HG02588 (cell line): ENCODE measurements around the gene ALDH4A1.

Experiments used
- ATAC-seq: cut with Tn5 transposase; IDR thresholded peaks from one replicate; pipeline ENCODE4 v1.9.1; 2021; ENCODE audit warnings: mild to moderate bottlenecking, moderate library complexity; ENCODE audit not compliant: unreplicated experiment

ALDH4A1 gene

GRCh38 chr1:18902523-18903290 is at the start of gene ALDH4A1:
ALDH4A1 (minus strand) TSS chr1:18902555; CDS start chr1:18902523, 32 bp downstream.
- ATAC-seq: peak; percentile 96

GRCh38 chr1:18951818-18952391 is 49.5 kb upstream of the ALDH4A1 start:
- peak; percentile 35 for ATAC-seq

- no peak for ATAC-seq
These were observed 49.1 kb upstream of the ALDH4A1 start for GRCh38 chr1:18951416-18951815.

- no peak for ATAC-seq
These were observed 48.2 kb upstream of the ALDH4A1 start for GRCh38 chr1:18950401-18951026.

GRCh38 chr1:18949686-18950400 is 47.5 kb upstream of the ALDH4A1 start:
- no peak for ATAC-seq

- no peak for ATAC-seq
These were observed 46.7 kb upstream of the ALDH4A1 start for GRCh38 chr1:18948913-18949685.

GRCh38 chr1:18948048-18948912 is 45.9 kb upstream of the ALDH4A1 start:
- no peak for ATAC-seq

GRCh38 chr1:18947570-18947969 is 45.2 kb upstream of the ALDH4A1 start:
- no peak for ATAC-seq

- no peak for ATAC-seq
These were observed 44.4 kb upstream of the ALDH4A1 start for GRCh38 chr1:18946550-18947381.

- ATAC-seq: no peak
These were observed 43.1 kb upstream of the ALDH4A1 start for GRCh38 chr1:18945401-18945849.

- ATAC-seq: no peak
These were observed 42.5 kb upstream of the ALDH4A1 start for GRCh38 chr1:18944810-18945209.

- ATAC-seq: no peak
These were observed 41.7 kb upstream of the ALDH4A1 start for GRCh38 chr1:18943914-18944572.

- ATAC-seq: no peak
These were observed 40.8 kb upstream of the ALDH4A1 start for GRCh38 chr1:18943162-18943561.

- ATAC-seq: no peak
These were observed 40.0 kb upstream of the ALDH4A1 start for GRCh38 chr1:18942340-18942739.

- no peak for ATAC-seq
These were observed 39.1 kb upstream of the ALDH4A1 start for GRCh38 chr1:18941221-18942141.

GRCh38 chr1:18940303-18941020 is 38.1 kb upstream of the ALDH4A1 start:
- no peak for ATAC-seq
